ENCODE measurements around the gene ZNF763. TPM values are rescaled to one million over a fixed set of nuclear protein-coding genes. Genes with fewer than 3 reads are reported as not detected.

Gene ZNF763
- total RNA-seq, 4 donors from 2014 or later = 1.9 to 7.8 (median 4.3) TPM

GRCh38 chr19:11964496-11964857 is 363 bp upstream of the ZNF763 start:
- intact Hi-C loops (cut with DNase I; ENCODE audit: low total_unique reads) = no loop called here

GRCh38 chr19:11970174-11970573 is 5.3 kb downstream of the ZNF763 start:
- WGBS, 2 donors = 83 to 86% methylated on average over 1 of the region's 1 CpG

More at GRCh38 chr19:11964496-11964857, 363 bp upstream of the ZNF763 start:
- no peak for DNase-seq (ENCODE audit: low spot score in 2 of 2)
- TF ChIP-seq POLR2A (IDR thresholded peaks at IDR 0.05) = no peak
- H3K4me3 ChIP-seq (ENCODE audit: low read depth, poor library complexity, severe bottlenecking) = no peak overlapping the region
- 2 to 3% methylated on average over 6 to 8 of the region's 8 CpGs for WGBS, 2 donors

GRCh38 chr19:11971041-11971440 is 6.2 kb downstream of the ZNF763 start:
- H3K4me3 ChIP-seq (ENCODE audit: low read depth, poor library complexity, severe bottlenecking) = no peak overlapping the region
- intact Hi-C loops (cut with DNase I; ENCODE audit: low total_unique reads) = no loop called here
- TF ChIP-seq POLR2A (IDR thresholded peaks at IDR 0.05) = no peak
- no peak for TF ChIP-seq CTCF (IDR thresholded peaks at IDR 0.05)
- no peak for DNase-seq (ENCODE audit: low spot score in 2 of 2)
- WGBS, 2 donors = 84 to 86% methylated on average over 2 of the region's 2 CpGs

More at GRCh38 chr19:11970174-11970573, 5.3 kb downstream of the ZNF763 start:
- intact Hi-C loops (cut with DNase I; ENCODE audit: low total_unique reads) = no loop called here
- no peak overlapping the region for H3K4me3 ChIP-seq (ENCODE audit: low read depth, poor library complexity, severe bottlenecking)
- DNase-seq (ENCODE audit: low spot score in 2 of 2) = no peak
- TF ChIP-seq CTCF (IDR thresholded peaks at IDR 0.05) (no peak), POLR2A (IDR thresholded peaks at IDR 0.05) (no peak)

GRCh38 chr19:11973019-11973810 is 8.4 kb downstream of the ZNF763 start:
- no peak overlapping the region for H3K4me3 ChIP-seq (ENCODE audit: low read depth, poor library complexity, severe bottlenecking)
- DNase-seq (ENCODE audit: low spot score in 2 of 2) = no peak
- TF ChIP-seq POLR2A (IDR thresholded peaks at IDR 0.05) (no peak), CTCF (IDR thresholded peaks at IDR 0.05) (no peak)
- 79 to 86% methylated on average over 5 of the region's 5 CpGs for WGBS, 2 donors
- intact Hi-C loops (cut with DNase I; ENCODE audit: low total_unique reads) = no loop called here

GRCh38 chr19:11978492-11979100 is 13.8 kb downstream of the ZNF763 start:
- intact Hi-C loops (cut with DNase I; ENCODE audit: low total_unique reads) = no loop called here
- DNase-seq (ENCODE audit: low spot score in 2 of 2) = no peak
- TF ChIP-seq CTCF (IDR thresholded peaks at IDR 0.05) (no peak), POLR2A (IDR thresholded peaks at IDR 0.05) (no peak)
- WGBS, 2 donors = 94 to 96% methylated on average over 9 of the region's 9 CpGs
- H3K4me3 ChIP-seq (ENCODE audit: low read depth, poor library complexity, severe bottlenecking) = no peak overlapping the region

GRCh38 chr19:11979527-11979926 is 14.7 kb downstream of the ZNF763 start:
- H3K4me3 ChIP-seq (ENCODE audit: low read depth, poor library complexity, severe bottlenecking) = no peak overlapping the region
- intact Hi-C loops (cut with DNase I; ENCODE audit: low total_unique reads) = no loop called here
- no peak for DNase-seq (ENCODE audit: low spot score in 2 of 2)
- TF ChIP-seq POLR2A (IDR thresholded peaks at IDR 0.05) = no peak
- TF ChIP-seq CTCF (IDR thresholded peaks at IDR 0.05) = no peak
- 89% methylated on average over 4 of the region's 4 CpGs for WGBS, 2 donors
